A172 (cell line): Measurements from ENCODE around the gene TRAM2. TPM values are rescaled to one million over a fixed set of nuclear protein-coding genes. Genes with fewer than 3 reads are reported as not detected.

ENCODE experiments used
- DNase-seq: peaks from one replicate; pipeline ENCODE4 v3.0.0-alpha.2; 2015; ENCODE audit warnings: low spot score
- total RNA-seq: library from RNA; depleted of rRNA; stranded (reverse); fragments of >200 nt; shearing (Covaris generic); gene quantifications from 2 replicates; pipeline ENCODE4 v1.2.3, GENCODE V29; 2014

The TRAM2 gene
- total RNA-seq, 1 experiment from 2014 or later: 91.1 TPM

DNA sequence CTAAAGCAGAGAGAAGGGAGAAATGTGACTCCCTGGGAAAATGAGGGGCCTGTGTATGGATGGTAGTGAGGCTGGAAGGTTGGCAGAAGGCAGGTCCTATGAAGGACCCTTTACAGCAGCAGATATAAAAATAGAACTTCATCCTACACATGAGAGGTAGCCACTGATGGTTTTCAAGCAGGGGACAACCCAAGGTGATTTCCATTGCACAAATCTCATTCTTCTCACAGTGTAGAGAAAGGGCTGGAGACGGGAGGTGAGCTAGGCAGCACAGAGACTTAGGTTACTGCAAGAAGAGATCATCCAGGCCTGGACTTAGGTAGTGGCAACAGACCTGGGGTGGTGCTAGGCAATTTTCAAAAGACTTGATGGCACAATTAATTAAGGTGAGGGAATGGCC, 30.7 kb downstream of the TRAM2 start:
- DNase-seq: no peak

DNA sequence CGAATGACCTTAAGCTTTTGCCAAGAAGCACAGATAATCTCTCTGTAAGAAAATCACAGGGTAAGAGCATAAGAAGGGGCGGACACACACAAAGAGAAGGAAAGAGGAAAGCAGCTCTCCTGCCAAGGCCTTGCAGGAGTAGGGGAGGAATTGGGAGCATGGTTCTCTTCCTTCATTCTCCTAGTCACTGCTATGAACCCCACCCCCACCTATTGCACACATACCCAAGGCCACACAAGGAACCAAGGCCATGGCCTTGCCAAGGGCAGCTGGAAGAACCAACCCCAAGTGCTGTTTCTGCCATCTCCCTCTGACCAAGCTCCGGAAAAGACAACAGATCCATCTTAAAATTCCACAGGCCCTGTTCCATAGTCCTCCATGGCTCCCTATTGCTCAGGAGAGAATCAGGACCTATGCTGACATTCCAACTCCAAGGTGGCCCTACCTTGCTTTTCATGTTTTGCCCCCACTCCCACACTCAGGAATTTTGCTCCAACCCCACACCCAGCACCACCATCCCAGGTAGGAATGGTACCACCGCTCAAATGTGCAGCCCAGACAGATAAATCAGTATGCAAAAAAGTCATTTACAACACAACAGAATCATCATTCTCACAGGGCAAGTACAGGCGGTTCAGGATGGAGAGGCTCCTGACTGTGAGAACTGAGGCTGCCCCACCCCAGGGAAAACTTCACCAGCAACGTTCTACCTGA, 31.3 kb downstream of the TRAM2 start:
- DNase-seq: no peak

DNA sequence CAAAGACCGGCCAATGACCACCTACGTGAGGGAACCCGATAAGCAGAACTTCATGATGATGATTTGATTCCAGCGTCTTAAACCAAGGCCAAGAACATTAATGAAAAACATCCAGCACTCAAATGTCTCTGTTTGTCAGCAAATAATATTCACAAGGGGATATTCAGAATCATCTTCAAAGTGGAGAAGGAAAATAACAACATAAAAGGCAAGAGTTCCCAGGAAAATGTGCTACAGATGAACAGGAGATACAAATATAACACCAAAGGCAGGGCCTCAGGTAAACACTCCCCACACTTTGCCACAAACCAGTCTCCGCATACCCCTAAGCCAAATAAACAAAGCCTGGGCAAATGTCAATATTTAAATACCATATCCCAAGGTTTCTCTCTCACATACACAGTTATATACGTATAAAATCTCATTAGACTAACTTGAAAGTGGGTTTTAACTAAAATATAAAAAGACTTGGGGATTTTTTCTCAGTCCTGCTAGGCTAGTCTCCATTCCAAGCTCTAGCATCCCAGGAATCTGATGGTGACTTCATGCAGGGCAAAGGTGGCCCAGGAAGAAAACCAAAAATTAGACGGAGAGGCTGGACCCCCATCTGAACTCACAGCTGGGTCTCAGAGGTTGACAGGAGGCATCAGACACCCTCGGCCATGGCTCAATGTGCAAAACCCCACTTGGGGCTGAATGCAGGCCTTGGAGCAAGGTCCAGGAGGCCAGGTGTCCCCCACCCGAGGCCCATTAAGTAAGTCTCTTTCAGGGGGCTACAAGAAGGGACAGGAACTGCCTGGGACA, 32.1 kb downstream of the TRAM2 start:
- no peak for DNase-seq

DNA sequence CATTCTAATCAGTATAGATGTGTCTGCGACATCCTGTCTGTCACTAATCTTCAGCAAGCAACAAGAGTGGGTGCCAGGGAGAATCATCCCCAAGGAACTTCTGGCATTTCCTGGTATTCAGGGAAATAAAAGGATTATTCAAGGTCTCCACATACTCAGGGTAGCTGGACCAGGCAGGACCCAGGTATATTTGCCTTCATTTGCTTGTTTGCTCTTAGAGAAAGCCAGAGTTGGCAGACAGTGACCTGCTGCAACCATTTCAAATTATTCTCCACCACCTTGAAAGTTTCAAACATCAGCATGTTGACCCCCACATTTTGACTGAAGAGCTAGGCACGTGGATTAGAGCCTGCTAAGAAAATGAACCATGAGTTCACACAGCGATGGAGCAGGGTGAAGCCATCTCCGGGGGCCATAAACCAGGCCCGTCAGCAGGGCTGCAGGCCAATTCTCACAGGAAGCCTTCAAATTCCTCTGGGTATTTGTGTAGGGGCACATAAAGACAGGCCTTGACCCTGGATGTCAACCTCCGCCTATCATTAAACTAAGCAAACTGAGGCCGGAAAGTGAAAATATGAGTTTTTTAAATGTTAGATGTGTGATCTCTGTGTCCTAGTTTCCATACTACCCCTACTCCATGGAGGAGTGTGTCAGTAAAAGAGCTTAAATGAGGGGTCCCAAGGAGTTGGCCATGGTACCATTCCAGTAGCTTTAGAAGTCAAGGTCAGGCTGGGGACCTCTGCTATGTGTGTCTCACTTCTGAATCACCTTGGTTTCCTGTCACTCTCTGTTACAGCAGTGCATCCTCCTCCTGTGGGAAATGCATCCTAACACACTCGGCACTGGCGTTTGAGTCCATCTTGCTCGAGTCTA, 32.9 kb downstream of the TRAM2 start:
- DNase-seq: peak; percentile 87

DNA sequence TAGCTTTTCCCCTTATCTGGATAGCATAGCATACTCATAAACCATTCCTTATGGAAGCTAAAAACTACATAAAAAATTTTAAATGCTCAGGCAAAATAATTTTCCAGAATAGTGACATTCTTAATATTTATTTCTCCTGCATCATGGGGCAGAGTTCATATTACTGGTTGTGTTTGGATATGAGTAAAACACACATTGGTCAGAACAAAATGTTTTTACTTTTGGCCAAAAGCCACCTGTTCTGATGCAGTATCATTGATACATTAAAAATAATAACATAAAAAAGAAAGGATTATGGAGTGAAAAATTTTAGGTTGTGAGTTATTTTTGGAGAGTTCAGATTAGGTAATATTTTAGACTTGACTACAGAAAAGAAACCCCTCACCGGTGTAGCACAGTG, 33.6 kb downstream of the TRAM2 start:
- no peak for DNase-seq

DNA sequence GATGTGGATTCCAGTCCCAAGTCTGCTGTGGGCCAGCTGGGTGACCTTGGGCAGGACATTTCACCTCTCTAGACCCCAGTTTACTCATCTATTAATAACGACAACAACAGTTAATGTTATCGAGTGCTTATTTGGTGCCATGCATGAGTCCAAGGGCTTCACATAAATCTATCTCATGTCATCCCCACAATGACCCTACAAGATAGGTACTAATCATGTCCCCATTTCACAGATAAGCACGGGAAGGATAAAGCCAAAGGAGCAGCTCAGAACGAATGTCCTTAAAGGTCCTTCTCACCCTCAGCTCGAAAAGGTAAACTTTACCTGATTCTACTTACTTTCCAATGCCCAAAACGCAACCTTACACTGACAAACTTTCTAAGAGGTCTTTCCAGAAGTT, 35.7 kb downstream of the TRAM2 start:
- DNase-seq: no peak

DNA sequence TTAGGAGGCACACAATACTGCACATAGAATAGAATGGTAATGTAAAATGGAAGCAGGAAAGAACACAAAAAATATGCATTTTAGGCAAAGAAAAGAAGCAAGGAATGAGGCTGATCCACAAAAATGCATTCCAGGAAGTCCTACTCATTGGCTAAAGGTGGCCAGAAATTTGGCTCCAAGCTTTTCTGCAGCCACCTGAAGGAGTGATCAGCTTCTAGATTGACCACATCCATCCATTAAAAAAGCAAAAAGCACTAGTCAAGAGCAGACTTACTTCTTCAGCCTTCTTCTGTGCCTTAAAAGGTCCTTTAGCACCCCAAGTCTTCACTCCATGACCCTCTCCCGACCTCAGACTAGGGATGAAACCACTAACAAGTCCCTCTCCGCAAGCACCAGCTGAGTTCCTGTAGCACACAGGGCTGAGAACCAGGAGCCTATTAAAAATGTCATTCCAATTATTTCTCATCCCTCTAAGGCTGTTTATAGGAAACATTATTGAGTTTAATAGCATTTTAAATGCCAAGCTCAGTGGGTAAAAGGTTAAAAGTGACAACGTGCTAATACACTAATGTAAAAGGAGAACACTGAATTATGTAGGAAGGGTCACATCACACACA, 36.5 kb downstream of the TRAM2 start:
- DNase-seq: peak; percentile 58

DNA sequence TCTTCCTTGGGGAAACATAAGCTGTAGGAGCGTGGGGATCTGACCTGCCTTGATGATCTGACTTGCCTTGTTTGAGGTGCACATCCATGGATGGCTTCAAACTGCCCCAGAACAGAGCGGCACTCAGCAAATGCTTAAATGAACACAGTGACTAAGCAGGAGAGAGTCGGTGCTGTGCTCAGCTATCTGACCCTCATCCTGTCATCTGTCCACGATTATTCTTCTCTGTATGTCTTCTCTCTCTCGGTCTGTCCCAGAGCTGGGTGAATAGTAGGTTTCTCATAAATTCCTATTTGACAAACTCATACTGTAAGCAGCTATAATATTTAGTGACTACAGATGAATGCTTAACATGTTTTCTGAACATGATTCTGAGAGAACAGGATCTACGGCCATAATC, 37.3 kb downstream of the TRAM2 start:
- peak; percentile 63 for DNase-seq

DNA sequence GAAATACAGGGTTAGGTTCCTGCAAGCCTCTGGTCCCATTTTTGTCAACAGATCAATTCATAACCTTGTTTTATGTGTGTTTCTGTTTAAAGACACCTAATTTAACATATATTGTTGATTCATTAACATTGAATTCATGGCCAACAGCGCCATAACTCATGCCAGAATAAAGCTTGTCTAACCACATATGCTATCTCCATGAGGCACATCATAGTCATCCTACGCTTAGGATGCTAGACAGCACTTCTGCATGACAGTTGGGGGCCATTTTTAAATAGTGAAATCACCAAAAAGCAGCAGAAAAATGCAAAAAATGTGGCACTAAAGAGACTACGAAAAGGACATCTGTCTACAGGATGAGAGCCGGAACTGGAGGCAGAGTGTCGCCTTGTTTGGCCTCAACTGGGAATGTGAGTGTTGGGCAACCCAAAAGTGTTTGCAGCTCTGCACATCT, 37.9 kb downstream of the TRAM2 start:
- DNase-seq: peak; percentile 74

DNA sequence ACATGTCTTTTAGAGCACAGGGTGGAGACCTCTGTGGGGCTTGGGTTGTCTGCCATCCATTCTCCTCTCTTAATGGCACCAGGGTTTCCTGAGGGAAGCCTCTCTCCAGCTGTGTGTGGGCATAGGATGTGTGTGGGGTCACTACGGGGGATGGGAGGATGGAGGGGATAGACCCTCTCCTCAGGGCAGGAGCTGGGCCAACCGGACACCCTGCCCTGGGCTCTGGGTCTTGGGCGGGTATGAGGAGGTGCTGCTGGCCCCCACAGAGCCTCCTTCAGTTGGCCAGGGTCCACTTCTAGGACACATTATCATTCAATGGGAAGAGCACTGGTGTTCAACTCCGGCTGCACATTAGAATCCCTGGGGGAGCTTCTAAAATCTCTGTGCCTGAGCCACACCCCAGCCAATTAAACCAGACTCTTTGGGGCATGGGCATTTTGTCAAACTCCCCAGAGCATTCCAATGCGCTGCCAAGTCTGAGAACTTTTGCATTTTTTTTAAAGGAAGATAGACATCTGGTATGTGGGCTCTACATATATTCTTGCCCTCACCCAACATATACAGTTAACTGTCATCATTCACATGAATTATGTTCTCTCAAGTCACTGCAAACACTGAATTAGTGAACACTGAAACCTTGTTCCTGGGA, 38.5 kb downstream of the TRAM2 start:
- peak; percentile 87 for DNase-seq

DNA sequence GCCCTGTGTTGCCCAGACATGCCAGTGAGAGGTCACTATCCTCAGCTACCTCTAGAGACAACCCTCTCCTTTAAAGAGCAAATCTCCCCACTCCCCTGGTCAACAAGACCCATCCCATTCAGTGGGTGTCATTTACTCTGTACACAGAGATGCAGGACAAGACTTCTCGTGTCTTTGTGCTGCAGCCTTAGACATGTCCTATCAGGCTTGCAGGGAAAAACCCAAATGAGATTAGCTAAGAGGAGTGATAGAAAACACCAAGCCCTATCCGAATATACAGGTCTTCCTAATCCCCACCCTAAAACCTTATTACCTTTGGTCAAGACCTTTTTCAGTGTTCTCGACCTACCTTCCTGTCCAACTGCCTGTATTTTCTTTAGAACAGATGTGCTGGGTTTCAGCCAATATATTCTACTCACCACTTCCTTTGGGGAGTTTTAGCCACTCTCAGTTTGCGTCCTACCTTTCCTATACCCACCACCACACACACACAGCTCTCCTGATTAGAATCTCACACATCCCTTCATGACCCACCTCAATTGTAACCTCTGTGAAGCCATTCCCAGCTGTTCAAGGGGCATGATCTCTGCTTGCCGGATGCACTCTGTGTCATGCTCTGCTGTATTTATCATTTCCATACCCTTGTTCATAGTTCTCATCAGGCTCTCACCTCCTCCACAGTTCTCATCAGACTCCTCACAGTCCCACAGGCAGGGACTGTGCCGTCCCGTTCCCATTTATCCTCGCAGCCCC, 39.7 kb downstream of the TRAM2 start:
- peak; percentile 65 for DNase-seq

DNA sequence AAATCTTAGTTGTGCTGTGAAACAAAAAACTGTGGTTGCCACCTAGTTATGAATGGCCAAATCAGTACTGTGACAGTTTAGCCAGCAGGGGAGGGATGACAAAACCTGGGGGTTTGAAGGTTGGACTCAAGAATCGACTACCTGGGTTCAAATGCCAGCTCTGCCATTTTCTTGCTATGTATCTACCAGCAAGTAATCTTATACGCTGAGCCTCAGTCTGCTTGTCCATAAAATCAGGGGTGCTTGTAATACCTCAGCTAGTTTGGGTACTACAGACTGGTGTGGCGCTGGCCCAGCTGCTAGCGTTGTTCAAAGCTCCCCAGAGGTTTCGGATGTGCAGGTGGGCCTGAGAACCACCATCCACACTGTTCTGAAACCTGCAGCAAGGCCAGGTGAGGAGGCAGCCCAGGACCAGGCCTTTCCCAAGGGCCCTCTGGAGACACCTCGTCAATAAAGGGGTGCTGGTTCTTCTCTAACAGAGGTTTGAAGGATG, 40.4 kb downstream of the TRAM2 start:
- DNase-seq: no peak

DNA sequence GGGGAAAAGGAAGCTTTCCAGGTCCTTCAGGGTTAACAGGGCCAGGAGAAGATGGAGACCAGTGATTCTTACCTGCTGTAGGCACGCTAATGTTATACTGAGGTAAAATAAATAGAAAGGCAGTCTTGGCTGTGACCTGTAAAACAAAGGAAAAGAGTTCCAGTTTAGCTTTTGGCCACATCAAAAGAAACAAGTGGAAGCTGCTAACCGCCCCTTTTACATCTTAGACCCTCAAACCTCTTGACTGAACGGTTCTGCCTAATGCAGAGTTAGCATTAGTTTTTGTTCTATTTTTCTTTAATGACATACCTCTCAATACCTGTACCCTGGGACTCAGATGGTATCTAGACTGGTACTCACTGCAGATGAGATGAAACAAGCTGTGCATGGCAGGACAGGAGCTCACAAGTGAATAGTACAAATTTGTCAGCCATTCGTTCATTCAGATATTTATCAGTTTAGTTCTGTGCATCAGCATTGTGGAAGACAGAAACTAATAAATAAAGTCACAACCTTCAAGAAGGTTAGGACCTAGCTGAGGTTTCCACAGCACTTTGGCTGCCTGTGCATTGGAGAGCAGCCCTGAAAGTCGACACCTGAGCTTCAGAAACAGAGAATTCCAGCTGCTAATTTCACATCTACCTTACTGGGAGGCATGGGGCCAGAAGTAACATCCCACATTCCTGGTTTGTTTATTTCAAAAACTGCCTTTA, 41.0 kb downstream of the TRAM2 start:
- no peak for DNase-seq

DNA sequence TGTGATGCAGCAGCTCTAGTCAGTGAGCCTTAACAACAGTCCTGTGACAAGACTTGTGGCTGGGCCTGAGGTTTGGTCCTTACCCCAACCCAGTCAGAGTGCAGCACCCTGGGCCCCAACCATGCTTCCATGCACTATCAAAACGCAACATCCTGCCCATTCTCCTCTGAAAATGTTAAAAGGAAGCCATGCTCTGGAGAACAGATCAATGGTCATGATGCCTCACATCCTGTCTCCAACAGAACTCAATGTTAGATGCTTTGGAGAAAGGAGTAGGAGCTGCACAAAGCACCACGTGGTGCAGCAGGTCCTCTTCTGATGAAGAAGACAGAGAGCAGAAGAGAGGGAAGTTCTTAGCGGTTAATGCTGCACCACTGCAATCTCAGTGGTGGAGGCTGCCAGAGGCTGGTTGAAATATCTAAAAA, 41.9 kb downstream of the TRAM2 start:
- no peak for DNase-seq

DNA sequence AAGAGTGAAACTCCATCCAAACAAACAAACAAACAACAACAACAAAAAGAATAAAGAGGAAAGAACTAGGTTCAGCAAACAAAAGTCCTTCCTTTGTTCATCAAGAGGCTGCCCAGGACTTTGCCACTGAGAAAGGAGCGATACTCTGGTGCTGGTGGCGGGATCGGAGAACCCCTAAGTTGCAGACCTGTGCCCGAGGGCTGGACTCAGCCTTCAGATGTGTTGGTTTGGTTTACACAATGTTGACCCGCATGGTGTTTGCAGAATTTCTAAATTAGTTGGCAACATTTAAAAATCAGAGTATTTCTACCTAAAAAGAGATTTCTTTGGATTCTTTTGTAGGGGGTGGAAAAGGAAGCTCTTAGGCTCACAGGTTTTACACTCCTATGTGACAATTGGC, 42.5 kb downstream of the TRAM2 start:
- no peak for DNase-seq

DNA sequence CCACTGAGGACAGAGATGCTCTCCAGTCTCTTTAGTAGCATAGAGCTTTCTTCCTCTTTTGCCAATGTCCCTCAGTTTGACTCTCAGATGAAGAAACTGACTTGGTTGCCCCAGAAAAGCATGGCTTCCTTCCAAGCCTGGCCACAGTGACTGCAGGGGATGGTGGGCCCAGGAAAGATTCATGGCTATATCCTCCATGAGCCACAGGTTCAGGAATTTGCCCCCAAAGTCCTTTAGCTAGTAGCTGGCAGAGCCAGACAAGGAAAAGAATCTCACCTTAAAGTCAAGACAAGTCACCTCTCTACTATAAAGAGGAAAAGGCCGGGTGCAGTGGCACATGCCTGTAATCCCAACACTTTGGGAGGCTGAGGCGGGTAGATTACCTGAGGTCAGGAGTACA, 43.4 kb downstream of the TRAM2 start:
- no peak for DNase-seq

DNA sequence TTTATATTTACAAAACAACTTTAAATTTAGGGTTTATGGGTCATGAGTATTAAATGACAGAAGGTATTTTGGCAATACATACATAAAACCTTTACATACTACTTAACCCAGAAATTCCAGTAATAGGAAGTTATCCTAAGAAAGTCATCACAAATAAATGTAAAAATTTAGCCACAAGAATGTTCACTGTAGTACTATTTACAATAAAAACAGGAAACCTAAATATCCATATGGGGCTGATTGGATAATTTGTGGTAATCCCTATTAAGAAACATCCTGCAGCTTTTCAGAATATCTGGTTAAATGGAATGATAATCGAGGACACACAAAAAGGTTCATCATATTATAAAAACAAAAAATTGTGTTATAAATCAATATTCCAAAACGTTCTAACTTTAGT, 44.4 kb downstream of the TRAM2 start:
- DNase-seq: no peak

DNA sequence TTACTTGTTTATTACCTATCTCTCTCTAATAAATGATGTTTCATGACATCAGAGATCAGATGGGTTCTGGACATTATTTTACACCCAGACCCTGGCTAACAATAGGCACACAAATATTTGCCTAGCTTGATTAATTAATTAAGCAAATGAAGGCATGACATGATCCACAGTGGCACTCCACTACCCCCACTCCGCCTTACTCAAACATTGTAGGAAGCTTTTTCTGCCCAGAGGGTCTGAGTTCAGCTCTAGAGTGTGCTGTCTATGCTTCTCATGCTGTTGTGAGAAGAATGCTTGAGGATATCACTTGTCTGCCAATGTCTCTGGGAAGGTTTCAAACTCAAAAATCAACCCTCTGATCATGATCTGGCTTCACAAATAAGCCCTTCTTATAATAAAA, 45.0 kb downstream of the TRAM2 start:
- DNase-seq: no peak

DNA sequence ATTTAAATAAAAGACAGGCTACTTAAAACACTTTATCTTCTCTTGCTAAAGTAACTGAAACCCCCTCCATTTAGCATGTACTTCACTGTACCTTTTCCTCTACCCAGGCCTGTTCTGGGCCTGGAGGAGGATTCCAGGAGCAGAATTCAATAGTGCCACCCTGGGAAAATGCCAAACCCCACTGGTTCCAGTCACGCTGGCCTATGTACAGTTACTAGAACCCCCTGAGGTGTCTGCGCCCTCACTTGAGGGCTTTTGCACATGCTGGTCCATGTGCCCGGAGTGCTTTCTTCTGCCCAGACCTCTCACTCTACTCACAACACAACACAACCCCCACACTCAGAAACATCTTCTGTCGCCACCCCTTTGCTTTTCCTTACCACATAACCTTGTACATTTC, 45.5 kb downstream of the TRAM2 start:
- no peak for DNase-seq

DNA sequence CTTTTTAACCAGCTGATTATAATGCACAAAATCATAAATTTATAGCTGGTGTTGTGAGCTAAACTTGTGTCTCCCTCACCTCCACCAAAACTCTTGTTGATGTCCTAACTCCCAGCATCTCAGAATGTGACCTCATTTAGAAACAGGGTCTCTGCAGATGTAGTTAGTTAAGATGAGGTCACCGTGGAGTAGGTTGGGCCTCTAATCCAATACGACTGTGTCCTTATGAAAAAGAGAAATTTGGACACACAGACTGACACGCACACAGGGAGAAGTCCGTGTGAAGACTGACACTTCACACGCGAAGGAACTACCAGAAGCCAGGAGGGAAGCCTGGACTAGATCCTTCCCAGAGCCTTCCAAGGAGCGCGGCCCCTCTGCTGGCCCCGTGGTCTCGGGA, 46.5 kb downstream of the TRAM2 start:
- DNase-seq: no peak
